Liver (tissue), 3 donors: Measurements from ENCODE around the gene COMMD4.

Experiments used
- CTCF ChIP-seq: fragments of 150-350 bp; IDR thresholded peaks from 2 replicates; pipeline ENCODE4 v1.5.1; 2017; ENCODE audit warnings: improper control_type of control experiment, low read depth, low read length; ENCODE audit not compliant: missing input control
- EGR1 ChIP-seq, 2 donors: IDR thresholded peaks; 2 replicates each; pipeline ENCODE4 v1.6.1; 2016 to 2018; ENCODE audit warnings: antibody characterized with exemption in 2 of 2, low read depth in 2 of 2
- GABPA ChIP-seq, 2 donors: IDR thresholded peaks in 1 of 2; conservative IDR thresholded peaks in 1 of 2; 2 replicates each; pipeline ENCODE4 v1.6.1; 2016; ENCODE audit warnings: antibody characterized with exemption in 2 of 2, mild to moderate bottlenecking in 1 of 2, moderate library complexity in 1 of 2
- RAD21 ChIP-seq, 2 donors: IDR thresholded peaks; 2 replicates each; pipeline ENCODE4 v1.6.1; 2016; ENCODE audit warnings: antibody characterized with exemption in 2 of 2, mild to moderate bottlenecking in 2 of 2
- REST ChIP-seq: IDR thresholded peaks from 2 replicates; pipeline ENCODE4 v1.6.1; 2016; ENCODE audit warnings: antibody characterized with exemption, mild to moderate bottlenecking
- YY1 ChIP-seq: IDR thresholded peaks from 2 replicates; pipeline ENCODE4 v1.6.1; 2016; ENCODE audit warnings: antibody characterized with exemption, mild to moderate bottlenecking
- TF ChIP-seq, protein P1 (sequence below): IDR thresholded peaks from 2 replicates; pipeline ENCODE4 v1.6.1; 2016; ENCODE audit warnings: antibody characterized with exemption
- TF ChIP-seq, protein P2 (sequence below): IDR thresholded peaks from 2 replicates; pipeline ENCODE4 v1.6.1; 2016; ENCODE audit warnings: antibody characterized with exemption
- TF ChIP-seq, protein P3 (sequence below): IDR thresholded peaks from 2 replicates; pipeline ENCODE4 v1.6.1; 2016; ENCODE audit warnings: antibody characterized with exemption
- donor health status: healthy.
- donor health status: healthy.

GRCh38 chr15:75380773-75381172, 44.9 kb downstream of the COMMD4 start:
- TF ChIP-seq CTCF = no peak
- no peak for TF ChIP-seq RAD21 (IDR thresholded peaks at IDR 0.05)
- TF ChIP-seq YY1 = no peak
- TF ChIP-seq REST = no peak
- TF ChIP-seq, protein P1, sequence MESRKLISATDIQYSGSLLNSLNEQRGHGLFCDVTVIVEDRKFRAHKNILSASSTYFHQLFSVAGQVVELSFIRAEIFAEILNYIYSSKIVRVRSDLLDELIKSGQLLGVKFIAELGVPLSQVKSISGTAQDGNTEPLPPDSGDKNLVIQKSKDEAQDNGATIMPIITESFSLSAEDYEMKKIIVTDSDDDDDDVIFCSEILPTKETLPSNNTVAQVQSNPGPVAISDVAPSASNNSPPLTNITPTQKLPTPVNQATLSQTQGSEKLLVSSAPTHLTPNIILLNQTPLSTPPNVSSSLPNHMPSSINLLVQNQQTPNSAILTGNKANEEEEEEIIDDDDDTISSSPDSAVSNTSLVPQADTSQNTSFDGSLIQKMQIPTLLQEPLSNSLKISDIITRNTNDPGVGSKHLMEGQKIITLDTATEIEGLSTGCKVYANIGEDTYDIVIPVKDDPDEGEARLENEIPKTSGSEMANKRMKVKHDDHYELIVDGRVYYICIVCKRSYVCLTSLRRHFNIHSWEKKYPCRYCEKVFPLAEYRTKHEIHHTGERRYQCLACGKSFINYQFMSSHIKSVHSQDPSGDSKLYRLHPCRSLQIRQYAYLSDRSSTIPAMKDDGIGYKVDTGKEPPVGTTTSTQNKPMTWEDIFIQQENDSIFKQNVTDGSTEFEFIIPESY = no peak
- TF ChIP-seq, protein P2, sequence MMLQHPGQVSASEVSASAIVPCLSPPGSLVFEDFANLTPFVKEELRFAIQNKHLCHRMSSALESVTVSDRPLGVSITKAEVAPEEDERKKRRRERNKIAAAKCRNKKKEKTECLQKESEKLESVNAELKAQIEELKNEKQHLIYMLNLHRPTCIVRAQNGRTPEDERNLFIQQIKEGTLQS = no peak
- TF ChIP-seq GABPA (IDR thresholded peaks at IDR 0.05 in 1 of 2, conservative IDR thresholded peaks at IDR 0.05 in 1 of 2) = no peak
- TF ChIP-seq, protein P3, sequence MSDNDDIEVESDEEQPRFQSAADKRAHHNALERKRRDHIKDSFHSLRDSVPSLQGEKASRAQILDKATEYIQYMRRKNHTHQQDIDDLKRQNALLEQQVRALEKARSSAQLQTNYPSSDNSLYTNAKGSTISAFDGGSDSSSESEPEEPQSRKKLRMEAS = no peak
- TF ChIP-seq EGR1 (IDR thresholded peaks at IDR 0.05; ENCODE audit: low read depth in 2 of 2) = no peak
